ENCODE data around the gene GABARAP.

The GABARAP gene

GRCh38 chr17:7222093-7222971 lies 19.9 kb downstream of the GABARAP start:
- no peak for DNase-seq (ENCODE audit: low read depth)

GRCh38 chr17:7221278-7222092 lies 20.8 kb downstream of the GABARAP start:
- no peak for DNase-seq (ENCODE audit: low read depth)

- no peak for DNase-seq (ENCODE audit: low read depth)
Observed at GRCh38 chr17:7220593-7221277, 21.5 kb downstream of the GABARAP start.

GRCh38 chr17:7219812-7220592 lies 22.2 kb downstream of the GABARAP start, which contains the start of the genes ACADVL and DLG4:
ACADVL (plus strand) TSS chr17:7219938; CDS start chr17:7219985, 47 bp downstream.
DLG4 (minus strand) TSS chr17:7219836.
- DNase-seq (ENCODE audit: low read depth) = peak; percentile 67

- DNase-seq (ENCODE audit: low read depth) = no peak
Observed at GRCh38 chr17:7219229-7219811, 22.9 kb downstream of the GABARAP start.

- no peak for DNase-seq (ENCODE audit: low read depth)
Observed at GRCh38 chr17:7218758-7219157, 23.5 kb downstream of the GABARAP start.

- no peak for DNase-seq (ENCODE audit: low read depth)
Observed at GRCh38 chr17:7218166-7218565, 24.1 kb downstream of the GABARAP start.

GRCh38 chr17:7217113-7217987 lies 24.9 kb downstream of the GABARAP start:
- no peak for DNase-seq (ENCODE audit: low read depth)

GRCh38 chr17:7216242-7217112 lies 25.8 kb downstream of the GABARAP start:
- DNase-seq (ENCODE audit: low read depth) = no peak

GRCh38 chr17:7215652-7216180 lies 26.5 kb downstream of the GABARAP start:
- no peak for DNase-seq (ENCODE audit: low read depth)

GRCh38 chr17:7215136-7215638 lies 27.1 kb downstream of the GABARAP start:
- DNase-seq (ENCODE audit: low read depth) = no peak

GRCh38 chr17:7214300-7215135 lies 27.7 kb downstream of the GABARAP start:
- peak; percentile 98 for DNase-seq (ENCODE audit: low read depth)

GRCh38 chr17:7213895-7214299 lies 28.4 kb downstream of the GABARAP start:
- no peak for DNase-seq (ENCODE audit: low read depth)

GRCh38 chr17:7211491-7212273 lies 30.6 kb downstream of the GABARAP start:
- no peak for DNase-seq (ENCODE audit: low read depth)

GRCh38 chr17:7208754-7209460 lies 33.3 kb downstream of the GABARAP start:
- DNase-seq (ENCODE audit: low read depth) = no peak

- no peak for DNase-seq (ENCODE audit: low read depth)
Observed at GRCh38 chr17:7208027-7208571, 34.1 kb downstream of the GABARAP start.
